Liver (tissue), 9 donors: Measurements from ENCODE around the gene GLDN. TPM values are rescaled to one million over a fixed set of nuclear protein-coding genes. Genes with fewer than 3 reads are reported as not detected.

Experiments
- DNase-seq: peaks from one replicate; pipeline ENCODE4 v3.0.0-alpha.2; 2017; ENCODE audit warnings: low spot score
- H3K27ac ChIP-seq, 2 donors: one replicate each; pipeline ENCODE4 v1.7.0; 2013; ENCODE audit warnings: inconsistent platforms in 2 of 2, low read length in 2 of 2, control low read depth in 1 of 2, low read depth in 1 of 2, mild to moderate bottlenecking in 1 of 2
- H3K27me3 ChIP-seq, 4 donors: one replicate each; pipeline versions ENCODE4 v1.6.1 to v1.7.0; 2013; ENCODE audit warnings: low read length in 3 of 4, inconsistent platforms in 1 of 4, mild to moderate bottlenecking in 1 of 4, moderate library complexity in 1 of 4; ENCODE audit not compliant: control insufficient read depth in 4 of 4, insufficient read depth in 4 of 4
- H3K36me3 ChIP-seq, 4 donors: one replicate each; pipeline versions ENCODE4 v1.6.1 to v1.7.0; 2013; ENCODE audit warnings: low read length in 3 of 4, mild to moderate bottlenecking in 3 of 4, low read depth in 1 of 4, moderate library complexity in 1 of 4; ENCODE audit not compliant: control insufficient read depth in 4 of 4, insufficient read depth in 3 of 4
- H3K4me1 ChIP-seq, 4 donors: one replicate each; pipeline versions ENCODE4 v1.6.1 to v1.7.0; 2013; ENCODE audit warnings: low read length in 3 of 4, mild to moderate bottlenecking in 3 of 4, moderate library complexity in 1 of 4; ENCODE audit not compliant: control insufficient read depth in 4 of 4, insufficient read depth in 4 of 4
- H3K4me3 ChIP-seq, 3 donors: one replicate each; pipeline versions ENCODE4 v1.6.1 to v1.7.0; 2013; ENCODE audit warnings: low read length in 3 of 3, control low read depth in 1 of 3, low read depth in 1 of 3, mild to moderate bottlenecking in 1 of 3
- H3K9ac ChIP-seq, 2 donors: one replicate each; pipeline ENCODE4 v1.7.0; 2013; ENCODE audit warnings: low read length in 2 of 2, mild to moderate bottlenecking in 2 of 2, moderate library complexity in 2 of 2, control low read depth in 1 of 2, low read depth in 1 of 2
- H3K9me3 ChIP-seq, 4 donors: one replicate each; pipeline versions ENCODE4 v1.6.1 to v1.7.0; 2013; ENCODE audit warnings: low read length in 3 of 4; ENCODE audit not compliant: control insufficient read depth in 4 of 4
- EGR1 ChIP-seq, 2 donors: IDR thresholded peaks; 2 replicates each; pipeline ENCODE4 v1.6.1; 2016 to 2018; ENCODE audit warnings: antibody characterized with exemption in 2 of 2, low read depth in 2 of 2
- FOXA2 ChIP-seq: IDR thresholded peaks from 2 replicates; pipeline ENCODE4 v1.6.1; 2016; ENCODE audit warnings: antibody characterized with exemption
- HNF4A ChIP-seq, 2 donors: conservative IDR thresholded peaks; 2 replicates each; pipeline ENCODE4 v1.6.1; 2016; ENCODE audit warnings: antibody characterized with exemption in 2 of 2, mild to moderate bottlenecking in 2 of 2
- HNF4G ChIP-seq: IDR thresholded peaks from 2 replicates; pipeline ENCODE4 v1.6.1; 2016; ENCODE audit warnings: antibody characterized with exemption
- JUND ChIP-seq, 2 donors: IDR thresholded peaks; 2 replicates each; pipeline ENCODE4 v1.6.1; 2016; ENCODE audit warnings: antibody characterized with exemption in 2 of 2
- NR2F2 ChIP-seq: IDR thresholded peaks from 2 replicates; pipeline ENCODE4 v1.6.1; 2016; ENCODE audit warnings: antibody characterized with exemption
- RAD21 ChIP-seq, 2 donors: IDR thresholded peaks; 2 replicates each; pipeline ENCODE4 v1.6.1; 2016; ENCODE audit warnings: antibody characterized with exemption in 2 of 2, mild to moderate bottlenecking in 2 of 2
- RXRA ChIP-seq, 2 donors: IDR thresholded peaks; 2 replicates each; pipeline ENCODE4 v1.6.1; 2017 to 2018; ENCODE audit warnings: antibody characterized with exemption in 2 of 2, mild to moderate bottlenecking in 1 of 2
- SP1 ChIP-seq: IDR thresholded peaks from 2 replicates; pipeline ENCODE4 v1.6.1; 2018; ENCODE audit warnings: antibody characterized with exemption, mild to moderate bottlenecking
- TAF1 ChIP-seq: conservative IDR thresholded peaks from 2 replicates; pipeline ENCODE4 v1.6.1; 2016; ENCODE audit warnings: antibody characterized with exemption, mild to moderate bottlenecking
- WGBS: extraction: QIAGEN DNeasy Blood & Tissue Kit; methylation state at CpG from one replicate; pipeline ENCODE4 v1.1.7; 2013; 5-methylcytosine and 5-hydroxymethylcytosine counted together
- polyA plus RNA-seq, 2 donors: library from polyadenylated mRNA; stranded (reverse) in 1 of 2; unstranded in 1 of 2; fragments of 200-250 nt in 1 of 2; fragments of >200 nt in 1 of 2; fragmentation: Nextera tagmentation in 1 of 2; extraction: Ambion mirVana in 1 of 2; gene quantifications; one replicate each; pipeline versions ENCODE4 v1.2.1 to v1.2.3, GENCODE V29; 2013 to 2015
- total RNA-seq, 2 donors: library from RNA; depleted of rRNA; stranded (reverse); fragments of >200 nt; gene quantifications; one replicate each; pipeline ENCODE4 v1.2.3, GENCODE V29; 2014
- TF ChIP-seq, protein P1 (sequence below): fragments of 150-350 bp; IDR thresholded peaks from 2 replicates; pipeline ENCODE4 v1.5.1; 2017; ENCODE audit warnings: improper control_type of control experiment, low read depth, low read length; ENCODE audit not compliant: missing input control
- TF ChIP-seq, protein P2 (sequence below): IDR thresholded peaks from 2 replicates; pipeline ENCODE4 v1.6.1; 2016; ENCODE audit warnings: antibody characterized with exemption, mild to moderate bottlenecking
- TF ChIP-seq, protein P3 (sequence below): IDR thresholded peaks from 2 replicates; pipeline ENCODE4 v1.6.1; 2016; ENCODE audit warnings: antibody characterized with exemption
- TF ChIP-seq, protein P4 (sequence below): IDR thresholded peaks from 2 replicates; pipeline ENCODE4 v1.6.1; 2016; ENCODE audit warnings: antibody characterized with exemption
- TF ChIP-seq, protein P5 (sequence below): IDR thresholded peaks from 2 replicates; pipeline ENCODE4 v1.6.1; 2016; ENCODE audit warnings: antibody characterized with exemption
- donor health status: healthy.
- donor health status: healthy.
- donor health status: healthy.
- donor health status: healthy.
- donor health status: healthy.

GLDN gene
- total and polyA plus RNA-seq, 4 donors = 0.15 to 1.4 (median 0.33) TPM

DNA sequence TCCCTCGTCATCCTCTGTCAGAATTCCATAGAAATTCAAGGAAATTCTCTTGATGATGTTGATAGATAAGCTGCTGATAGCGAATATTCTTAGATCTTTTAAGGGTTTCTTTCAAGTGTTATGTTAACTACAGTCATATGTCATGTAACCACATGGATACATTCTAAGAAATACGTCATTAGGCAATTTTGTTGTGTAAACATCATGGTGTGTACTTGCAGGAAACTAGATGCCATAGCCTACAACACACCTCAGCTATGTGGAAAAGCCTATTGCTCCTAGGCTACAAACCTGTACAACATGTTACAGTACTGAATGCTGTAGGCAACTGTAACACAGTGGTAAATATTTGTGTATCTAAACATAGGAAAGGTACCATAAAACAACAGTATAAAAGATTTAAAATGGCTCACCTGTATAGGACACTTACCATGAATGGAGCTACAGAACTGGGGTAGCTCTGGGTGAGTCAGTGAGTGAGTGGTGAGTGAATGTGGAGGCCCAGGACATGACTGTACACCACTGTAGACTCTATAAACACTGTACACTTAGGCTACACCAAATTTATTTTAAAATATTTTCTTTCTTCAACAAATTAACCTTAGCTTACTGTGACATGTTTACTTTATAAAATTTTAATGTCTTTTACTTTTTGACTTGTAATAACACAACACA is 34.6 kb downstream of the GLDN start:
- no peaks in the 10 kb centered on the region for H3K27me3 ChIP-seq
- no peaks in the 10 kb centered on the region for H3K9me3 ChIP-seq
- H3K27ac ChIP-seq = no peak overlapping the region
- TF ChIP-seq, protein P1, sequence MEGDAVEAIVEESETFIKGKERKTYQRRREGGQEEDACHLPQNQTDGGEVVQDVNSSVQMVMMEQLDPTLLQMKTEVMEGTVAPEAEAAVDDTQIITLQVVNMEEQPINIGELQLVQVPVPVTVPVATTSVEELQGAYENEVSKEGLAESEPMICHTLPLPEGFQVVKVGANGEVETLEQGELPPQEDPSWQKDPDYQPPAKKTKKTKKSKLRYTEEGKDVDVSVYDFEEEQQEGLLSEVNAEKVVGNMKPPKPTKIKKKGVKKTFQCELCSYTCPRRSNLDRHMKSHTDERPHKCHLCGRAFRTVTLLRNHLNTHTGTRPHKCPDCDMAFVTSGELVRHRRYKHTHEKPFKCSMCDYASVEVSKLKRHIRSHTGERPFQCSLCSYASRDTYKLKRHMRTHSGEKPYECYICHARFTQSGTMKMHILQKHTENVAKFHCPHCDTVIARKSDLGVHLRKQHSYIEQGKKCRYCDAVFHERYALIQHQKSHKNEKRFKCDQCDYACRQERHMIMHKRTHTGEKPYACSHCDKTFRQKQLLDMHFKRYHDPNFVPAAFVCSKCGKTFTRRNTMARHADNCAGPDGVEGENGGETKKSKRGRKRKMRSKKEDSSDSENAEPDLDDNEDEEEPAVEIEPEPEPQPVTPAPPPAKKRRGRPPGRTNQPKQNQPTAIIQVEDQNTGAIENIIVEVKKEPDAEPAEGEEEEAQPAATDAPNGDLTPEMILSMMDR = no peak
- TF ChIP-seq SP1 (no peak), FOXA2 (no peak), HNF4A (conservative IDR thresholded peaks at IDR 0.05) (no peak), TAF1 (no peak), EGR1 (IDR thresholded peaks at IDR 0.05; ENCODE audit: low read depth in 2 of 2) (no peak), NR2F2 (no peak), RAD21 (IDR thresholded peaks at IDR 0.05) (no peak), JUND (IDR thresholded peaks at IDR 0.05) (no peak), RXRA (IDR thresholded peaks at IDR 0.05) (no peak), HNF4G (no peak)
- TF ChIP-seq, protein P2, sequence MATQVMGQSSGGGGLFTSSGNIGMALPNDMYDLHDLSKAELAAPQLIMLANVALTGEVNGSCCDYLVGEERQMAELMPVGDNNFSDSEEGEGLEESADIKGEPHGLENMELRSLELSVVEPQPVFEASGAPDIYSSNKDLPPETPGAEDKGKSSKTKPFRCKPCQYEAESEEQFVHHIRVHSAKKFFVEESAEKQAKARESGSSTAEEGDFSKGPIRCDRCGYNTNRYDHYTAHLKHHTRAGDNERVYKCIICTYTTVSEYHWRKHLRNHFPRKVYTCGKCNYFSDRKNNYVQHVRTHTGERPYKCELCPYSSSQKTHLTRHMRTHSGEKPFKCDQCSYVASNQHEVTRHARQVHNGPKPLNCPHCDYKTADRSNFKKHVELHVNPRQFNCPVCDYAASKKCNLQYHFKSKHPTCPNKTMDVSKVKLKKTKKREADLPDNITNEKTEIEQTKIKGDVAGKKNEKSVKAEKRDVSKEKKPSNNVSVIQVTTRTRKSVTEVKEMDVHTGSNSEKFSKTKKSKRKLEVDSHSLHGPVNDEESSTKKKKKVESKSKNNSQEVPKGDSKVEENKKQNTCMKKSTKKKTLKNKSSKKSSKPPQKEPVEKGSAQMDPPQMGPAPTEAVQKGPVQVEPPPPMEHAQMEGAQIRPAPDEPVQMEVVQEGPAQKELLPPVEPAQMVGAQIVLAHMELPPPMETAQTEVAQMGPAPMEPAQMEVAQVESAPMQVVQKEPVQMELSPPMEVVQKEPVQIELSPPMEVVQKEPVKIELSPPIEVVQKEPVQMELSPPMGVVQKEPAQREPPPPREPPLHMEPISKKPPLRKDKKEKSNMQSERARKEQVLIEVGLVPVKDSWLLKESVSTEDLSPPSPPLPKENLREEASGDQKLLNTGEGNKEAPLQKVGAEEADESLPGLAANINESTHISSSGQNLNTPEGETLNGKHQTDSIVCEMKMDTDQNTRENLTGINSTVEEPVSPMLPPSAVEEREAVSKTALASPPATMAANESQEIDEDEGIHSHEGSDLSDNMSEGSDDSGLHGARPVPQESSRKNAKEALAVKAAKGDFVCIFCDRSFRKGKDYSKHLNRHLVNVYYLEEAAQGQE = no peak
- TF ChIP-seq, protein P3, sequence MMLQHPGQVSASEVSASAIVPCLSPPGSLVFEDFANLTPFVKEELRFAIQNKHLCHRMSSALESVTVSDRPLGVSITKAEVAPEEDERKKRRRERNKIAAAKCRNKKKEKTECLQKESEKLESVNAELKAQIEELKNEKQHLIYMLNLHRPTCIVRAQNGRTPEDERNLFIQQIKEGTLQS = no peak
- TF ChIP-seq, protein P4, sequence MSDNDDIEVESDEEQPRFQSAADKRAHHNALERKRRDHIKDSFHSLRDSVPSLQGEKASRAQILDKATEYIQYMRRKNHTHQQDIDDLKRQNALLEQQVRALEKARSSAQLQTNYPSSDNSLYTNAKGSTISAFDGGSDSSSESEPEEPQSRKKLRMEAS = no peak
- TF ChIP-seq, protein P5, sequence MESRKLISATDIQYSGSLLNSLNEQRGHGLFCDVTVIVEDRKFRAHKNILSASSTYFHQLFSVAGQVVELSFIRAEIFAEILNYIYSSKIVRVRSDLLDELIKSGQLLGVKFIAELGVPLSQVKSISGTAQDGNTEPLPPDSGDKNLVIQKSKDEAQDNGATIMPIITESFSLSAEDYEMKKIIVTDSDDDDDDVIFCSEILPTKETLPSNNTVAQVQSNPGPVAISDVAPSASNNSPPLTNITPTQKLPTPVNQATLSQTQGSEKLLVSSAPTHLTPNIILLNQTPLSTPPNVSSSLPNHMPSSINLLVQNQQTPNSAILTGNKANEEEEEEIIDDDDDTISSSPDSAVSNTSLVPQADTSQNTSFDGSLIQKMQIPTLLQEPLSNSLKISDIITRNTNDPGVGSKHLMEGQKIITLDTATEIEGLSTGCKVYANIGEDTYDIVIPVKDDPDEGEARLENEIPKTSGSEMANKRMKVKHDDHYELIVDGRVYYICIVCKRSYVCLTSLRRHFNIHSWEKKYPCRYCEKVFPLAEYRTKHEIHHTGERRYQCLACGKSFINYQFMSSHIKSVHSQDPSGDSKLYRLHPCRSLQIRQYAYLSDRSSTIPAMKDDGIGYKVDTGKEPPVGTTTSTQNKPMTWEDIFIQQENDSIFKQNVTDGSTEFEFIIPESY = no peak
- no peak overlapping the region for H3K9ac ChIP-seq
- H3K4me1 ChIP-seq = peaks cover 0 to 3% (median 0%) of the 10 kb centered on the region in 4 donors
- DNase-seq = no peak
- H3K36me3 ChIP-seq = no peaks in the 10 kb centered on the region
- 78% methylated on average over 3 of the region's 3 CpGs for WGBS
- no peak overlapping the region for H3K4me3 ChIP-seq
